Glomerular visceral epithelial cell (primary cell): Measurements from ENCODE around the gene SUCLA2.
"Not testable (repeated sequence)": the region's sequence is repeated elsewhere in the genome, so short reads cannot be mapped to it uniquely, and the experiment has no call there.

Experiments
- DNase-seq: peaks from one replicate; pipeline ENCODE4 v3.0.0-alpha.2; 2016; ENCODE audit errors: extremely low spot score

The SUCLA2 gene

GRCh38 chr13:47991859-47992258, 9.2 kb downstream of the SUCLA2 start:
- no peak for DNase-seq

GRCh38 chr13:47990920-47991466, 10.1 kb downstream of the SUCLA2 start:
- DNase-seq = no peak

- no peak for DNase-seq
These were observed 10.6 kb downstream of the SUCLA2 start for GRCh38 chr13:47990427-47990826.

- DNase-seq = no peak
These were observed 18.0 kb downstream of the SUCLA2 start for GRCh38 chr13:47983070-47983469.

- DNase-seq = no peak
These were observed 24.7 kb downstream of the SUCLA2 start for GRCh38 chr13:47976325-47976724.

GRCh38 chr13:47964863-47965262, 36.2 kb downstream of the SUCLA2 start:
- DNase-seq = no peak

GRCh38 chr13:47962237-47962636, 38.8 kb downstream of the SUCLA2 start:
- DNase-seq = no peak

- no peak for DNase-seq
These were observed 41.4 kb downstream of the SUCLA2 start for GRCh38 chr13:47959468-47960247.

GRCh38 chr13:47957073-47957472, 44.0 kb downstream of the SUCLA2 start:
- DNase-seq = no peak

GRCh38 chr13:47955836-47956235, 45.2 kb downstream of the SUCLA2 start:
- DNase-seq = no peak

GRCh38 chr13:47949799-47950198, 51.3 kb downstream of the SUCLA2 start:
- no peak for DNase-seq

GRCh38 chr13:47945738-47946137, 55.3 kb downstream of the SUCLA2 start:
- peak; percentile 50 for DNase-seq

GRCh38 chr13:47945146-47945545, 55.9 kb downstream of the SUCLA2 start:
- not testable (repeated sequence) for DNase-seq

- DNase-seq = peak; percentile 35
These were observed 66.7 kb downstream of the SUCLA2 start for GRCh38 chr13:47934371-47934770.

- peak; percentile 24 for DNase-seq
These were observed 67.8 kb downstream of the SUCLA2 start for GRCh38 chr13:47932950-47933923.

GRCh38 chr13:47930649-47931165, 70.4 kb downstream of the SUCLA2 start:
- no peak for DNase-seq

GRCh38 chr13:47929156-47929555, 71.9 kb downstream of the SUCLA2 start:
- DNase-seq = no peak

GRCh38 chr13:47917022-47917574, 84.0 kb downstream of the SUCLA2 start:
- no peak for DNase-seq

- peak; percentile 44 for DNase-seq
These were observed 92.7 kb downstream of the SUCLA2 start for GRCh38 chr13:47908197-47908902.

GRCh38 chr13:47904891-47905290, 96.2 kb downstream of the SUCLA2 start:
- DNase-seq = no peak

- DNase-seq = no peak
These were observed 96.8 kb downstream of the SUCLA2 start for GRCh38 chr13:47904241-47904640.
